ENCODE measurements around the gene COBL. TPM values are rescaled to one million over a fixed set of nuclear protein-coding genes. Genes with fewer than 3 reads are reported as not detected.

The COBL gene
- total RNA-seq, 1 experiment from 2014 or later: 0.39 TPM

DNA sequence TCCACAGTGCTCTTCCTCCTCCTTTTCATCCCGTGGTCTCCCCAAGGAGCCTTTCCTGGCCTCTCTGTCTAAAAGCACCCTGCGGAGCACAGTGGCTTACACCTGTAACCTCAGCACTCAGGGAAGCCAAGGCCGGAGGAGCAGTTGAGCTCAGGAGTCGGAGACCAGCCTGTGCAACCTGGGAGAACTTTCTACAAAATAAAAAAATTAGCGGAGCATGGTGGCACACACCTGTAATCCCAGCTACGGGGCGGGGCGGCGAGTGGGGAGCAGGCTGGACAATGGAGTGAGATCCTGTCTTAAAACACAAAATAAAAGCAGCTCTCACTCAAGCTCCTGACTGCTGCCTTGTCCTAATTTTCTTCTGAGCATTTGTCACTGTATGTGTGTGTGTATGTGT is 1.4 kb upstream of the COBL start:
- in situ Hi-C loops (cut with HindIII; ENCODE audit: low pct_unique_long_range_greater_than_20kb, low sequenced_read_pairs) (no loop called here), intact Hi-C loops (cut with micrococcal nuclease; ENCODE audit: unreplicated experiment) (no loop called here)
- Histone ChIP-seq H3K27me3 (ENCODE audit: control insufficient read depth, insufficient read depth, low read length) (peaks cover 15% of the 10 kb centered on the region), H3K27ac (ENCODE audit: low read length) (no peak overlapping the region), H3K36me3 (ENCODE audit: control insufficient read depth, insufficient read depth, low read length) (no peaks in the 10 kb centered on the region; the same call in 1 of the 2 replicates), H3K9me3 (ENCODE audit: control insufficient read depth, insufficient read depth, low read depth, low read length) (no peaks in the 10 kb centered on the region), H3K4me3 (ENCODE audit: low read depth in 2 of 2, low read length in 2 of 2) (no peak overlapping the region), H3K4me1 (ENCODE audit: control insufficient read depth, insufficient read depth, low read length) (no peaks in the 10 kb centered on the region; the same call in 1 of the 2 replicates)
- DNase-seq (ENCODE audit: low read depth, low spot score) (no peak), ATAC-seq (no peak)
- TF ChIP-seq TCF7L2 (IDR thresholded peaks at IDR 0.05; ENCODE audit: low read depth, low read length): no peak
- BruUV-seq (replicated peaks): no TSS peak
- POLR2A ChIA-PET: no interaction called here
- CTCF ChIA-PET: interaction anchor here (0.6 kb wide), 1 partner anchor 81 kb away, joined by 3 read pairs; no protein-coding TSS in a partner anchor

DNA sequence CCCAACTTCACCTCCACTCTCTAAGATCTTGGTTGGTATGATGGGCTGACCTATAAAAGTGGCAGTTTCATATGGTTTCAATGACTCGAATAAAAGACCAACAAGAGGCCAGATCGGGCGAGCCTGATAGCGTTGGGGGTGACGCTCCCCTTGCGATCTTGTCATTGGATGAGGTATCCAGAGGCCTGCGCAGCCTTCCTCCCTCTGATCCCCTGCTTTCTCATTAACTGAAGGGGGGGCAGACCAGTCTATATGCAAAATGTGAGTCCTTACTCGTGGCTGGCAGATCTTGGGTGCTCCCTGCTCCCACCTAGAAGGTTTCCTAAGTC is 937 bp upstream of the COBL start:
- H3K27me3 ChIP-seq (ENCODE audit: control insufficient read depth, insufficient read depth, low read length): peaks cover 15% of the 10 kb centered on the region
- ChIA-PET POLR2A (no interaction called here), CTCF (no interaction called here)
- TF ChIP-seq, protein P1, sequence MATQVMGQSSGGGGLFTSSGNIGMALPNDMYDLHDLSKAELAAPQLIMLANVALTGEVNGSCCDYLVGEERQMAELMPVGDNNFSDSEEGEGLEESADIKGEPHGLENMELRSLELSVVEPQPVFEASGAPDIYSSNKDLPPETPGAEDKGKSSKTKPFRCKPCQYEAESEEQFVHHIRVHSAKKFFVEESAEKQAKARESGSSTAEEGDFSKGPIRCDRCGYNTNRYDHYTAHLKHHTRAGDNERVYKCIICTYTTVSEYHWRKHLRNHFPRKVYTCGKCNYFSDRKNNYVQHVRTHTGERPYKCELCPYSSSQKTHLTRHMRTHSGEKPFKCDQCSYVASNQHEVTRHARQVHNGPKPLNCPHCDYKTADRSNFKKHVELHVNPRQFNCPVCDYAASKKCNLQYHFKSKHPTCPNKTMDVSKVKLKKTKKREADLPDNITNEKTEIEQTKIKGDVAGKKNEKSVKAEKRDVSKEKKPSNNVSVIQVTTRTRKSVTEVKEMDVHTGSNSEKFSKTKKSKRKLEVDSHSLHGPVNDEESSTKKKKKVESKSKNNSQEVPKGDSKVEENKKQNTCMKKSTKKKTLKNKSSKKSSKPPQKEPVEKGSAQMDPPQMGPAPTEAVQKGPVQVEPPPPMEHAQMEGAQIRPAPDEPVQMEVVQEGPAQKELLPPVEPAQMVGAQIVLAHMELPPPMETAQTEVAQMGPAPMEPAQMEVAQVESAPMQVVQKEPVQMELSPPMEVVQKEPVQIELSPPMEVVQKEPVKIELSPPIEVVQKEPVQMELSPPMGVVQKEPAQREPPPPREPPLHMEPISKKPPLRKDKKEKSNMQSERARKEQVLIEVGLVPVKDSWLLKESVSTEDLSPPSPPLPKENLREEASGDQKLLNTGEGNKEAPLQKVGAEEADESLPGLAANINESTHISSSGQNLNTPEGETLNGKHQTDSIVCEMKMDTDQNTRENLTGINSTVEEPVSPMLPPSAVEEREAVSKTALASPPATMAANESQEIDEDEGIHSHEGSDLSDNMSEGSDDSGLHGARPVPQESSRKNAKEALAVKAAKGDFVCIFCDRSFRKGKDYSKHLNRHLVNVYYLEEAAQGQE (IDR thresholded peaks at IDR 0.05; ENCODE audit: insufficient read depth in 1 of 2, low read depth in 2 of 2, low read length in 1 of 2): no peak
- TF ChIP-seq POLR2AphosphoS5 (IDR thresholded peaks at IDR 0.05; ENCODE audit: low read depth, low read length): no peak
- TF ChIP-seq, protein P2, sequence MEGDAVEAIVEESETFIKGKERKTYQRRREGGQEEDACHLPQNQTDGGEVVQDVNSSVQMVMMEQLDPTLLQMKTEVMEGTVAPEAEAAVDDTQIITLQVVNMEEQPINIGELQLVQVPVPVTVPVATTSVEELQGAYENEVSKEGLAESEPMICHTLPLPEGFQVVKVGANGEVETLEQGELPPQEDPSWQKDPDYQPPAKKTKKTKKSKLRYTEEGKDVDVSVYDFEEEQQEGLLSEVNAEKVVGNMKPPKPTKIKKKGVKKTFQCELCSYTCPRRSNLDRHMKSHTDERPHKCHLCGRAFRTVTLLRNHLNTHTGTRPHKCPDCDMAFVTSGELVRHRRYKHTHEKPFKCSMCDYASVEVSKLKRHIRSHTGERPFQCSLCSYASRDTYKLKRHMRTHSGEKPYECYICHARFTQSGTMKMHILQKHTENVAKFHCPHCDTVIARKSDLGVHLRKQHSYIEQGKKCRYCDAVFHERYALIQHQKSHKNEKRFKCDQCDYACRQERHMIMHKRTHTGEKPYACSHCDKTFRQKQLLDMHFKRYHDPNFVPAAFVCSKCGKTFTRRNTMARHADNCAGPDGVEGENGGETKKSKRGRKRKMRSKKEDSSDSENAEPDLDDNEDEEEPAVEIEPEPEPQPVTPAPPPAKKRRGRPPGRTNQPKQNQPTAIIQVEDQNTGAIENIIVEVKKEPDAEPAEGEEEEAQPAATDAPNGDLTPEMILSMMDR (IDR thresholded peaks at IDR 0.05): no peak
- TF ChIP-seq SIN3A (IDR thresholded peaks at IDR 0.05; ENCODE audit: borderline replicate concordance, insufficient read depth, low read depth, low read length): no peak
- no peak for TF ChIP-seq TCF7L2 (IDR thresholded peaks at IDR 0.05; ENCODE audit: low read depth, low read length)
- no TSS peak for BruUV-seq (replicated peaks)
- ATAC-seq: no peak
- no peak for DNase-seq (ENCODE audit: low read depth, low spot score)
- no peaks in the 10 kb centered on the region; the same call in 1 of the 2 replicates for H3K36me3 ChIP-seq (ENCODE audit: control insufficient read depth, insufficient read depth, low read length)
- H3K4me3 ChIP-seq (ENCODE audit: low read depth in 2 of 2, low read length in 2 of 2): no peak overlapping the region
- in situ Hi-C loops (cut with HindIII; ENCODE audit: low pct_unique_long_range_greater_than_20kb, low sequenced_read_pairs) (no loop called here), intact Hi-C loops (cut with micrococcal nuclease; ENCODE audit: unreplicated experiment) (no loop called here)
- H3K9me3 ChIP-seq (ENCODE audit: control insufficient read depth, insufficient read depth, low read depth, low read length): no peaks in the 10 kb centered on the region
- H3K4me1 ChIP-seq (ENCODE audit: control insufficient read depth, insufficient read depth, low read length): no peaks in the 10 kb centered on the region; the same call in 1 of the 2 replicates
- no peak overlapping the region for H3K27ac ChIP-seq (ENCODE audit: low read length)

DNA sequence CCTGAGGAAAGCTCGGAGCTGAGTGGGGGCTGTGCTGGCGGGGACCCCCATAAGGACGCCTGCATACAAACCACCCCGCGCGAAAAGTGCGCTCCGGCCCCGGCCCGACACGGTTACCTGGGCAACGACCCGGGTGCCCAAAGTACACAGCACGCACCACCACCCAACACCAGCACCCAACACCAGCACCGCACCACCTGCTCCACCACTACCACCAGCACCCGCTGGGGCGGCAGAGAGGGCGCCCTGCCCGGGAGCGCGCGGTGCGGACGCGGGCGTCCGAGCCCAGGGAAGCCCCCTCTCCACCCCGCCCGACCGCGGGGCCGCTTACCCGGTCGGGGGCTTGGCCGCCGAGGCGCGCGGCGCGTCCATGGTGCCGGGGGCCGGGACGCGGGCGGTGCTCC is 345 bp downstream of the COBL start:
- Histone ChIP-seq H3K9me3 (ENCODE audit: control insufficient read depth, insufficient read depth, low read depth, low read length) (no peaks in the 10 kb centered on the region), H3K4me3 (ENCODE audit: low read depth in 2 of 2, low read length in 2 of 2) (peak overlapping the region; percentile 36 to 50), H3K27ac (ENCODE audit: low read length) (no peak overlapping the region), H3K27me3 (ENCODE audit: control insufficient read depth, insufficient read depth, low read length) (peaks cover 15% of the 10 kb centered on the region), H3K4me1 (ENCODE audit: control insufficient read depth, insufficient read depth, low read length) (no peaks in the 10 kb centered on the region; the same call in 1 of the 2 replicates), H3K36me3 (ENCODE audit: control insufficient read depth, insufficient read depth, low read length) (no peaks in the 10 kb centered on the region; the same call in 1 of the 2 replicates)
- peak; percentile 88 for ATAC-seq
- no TSS peak for BruUV-seq (replicated peaks)
- TF ChIP-seq, protein P2 (IDR thresholded peaks at IDR 0.05): no peak; the same call in 1 of the 2 replicates
- TF ChIP-seq POLR2AphosphoS5 (IDR thresholded peaks at IDR 0.05; ENCODE audit: low read depth, low read length) (no peak), TCF7L2 (IDR thresholded peaks at IDR 0.05; ENCODE audit: low read depth, low read length) (no peak), SIN3A (IDR thresholded peaks at IDR 0.05; ENCODE audit: borderline replicate concordance, insufficient read depth, low read depth, low read length) (no peak)
- TF ChIP-seq, protein P1 (IDR thresholded peaks at IDR 0.05; ENCODE audit: insufficient read depth in 1 of 2, low read depth in 2 of 2, low read length in 1 of 2): no peak
- intact Hi-C loops (cut with micrococcal nuclease; ENCODE audit: unreplicated experiment) (no loop called here), in situ Hi-C loops (cut with HindIII; ENCODE audit: low pct_unique_long_range_greater_than_20kb, low sequenced_read_pairs) (no loop called here)
- ChIA-PET POLR2A (no interaction called here), CTCF (no interaction called here)
- no peak for DNase-seq (ENCODE audit: low read depth, low spot score)
